ENCODE results near the gene TRAM2.

TRAM2 gene

DNA sequence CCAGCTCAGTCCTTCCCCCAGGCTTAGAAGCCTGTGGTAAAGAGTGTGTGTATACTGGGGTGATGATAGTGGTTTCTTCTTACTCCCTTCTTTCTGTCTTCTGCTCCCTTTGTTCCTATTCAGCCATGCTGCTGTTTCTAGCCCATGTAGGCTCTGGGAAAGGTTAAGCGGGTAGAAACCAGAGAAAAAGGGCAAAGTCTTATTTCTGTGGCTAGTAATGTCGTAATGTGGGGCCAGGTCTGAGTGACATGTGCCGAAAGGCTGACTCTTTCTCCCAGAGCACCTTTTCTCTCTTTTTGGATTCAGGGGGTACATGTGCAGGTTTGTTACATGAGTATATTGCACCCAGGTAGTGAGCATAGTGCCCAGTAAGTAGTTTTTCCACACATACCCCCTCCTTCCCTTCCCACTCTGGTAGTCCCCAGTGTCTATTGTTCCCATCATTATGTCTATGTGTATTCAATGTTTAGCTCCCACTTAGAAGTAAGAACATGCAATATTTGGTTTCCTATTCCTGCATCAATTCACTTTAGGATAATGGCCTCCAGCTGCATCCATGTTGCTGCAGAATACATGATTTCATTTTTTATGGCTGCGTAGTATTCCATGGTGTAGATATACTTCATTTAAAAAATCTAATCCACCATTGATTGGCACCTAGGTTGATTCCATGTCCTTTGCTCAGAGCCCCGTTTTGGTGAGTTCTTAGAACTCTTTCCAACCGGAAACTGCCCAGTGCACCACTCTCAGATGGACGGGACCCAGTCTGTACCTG, 82.4 kb downstream of the TRAM2 start:
- no peak for TF ChIP-seq TAF1 (IDR thresholded peaks at IDR 0.05; ENCODE audit: low read depth)
- TF ChIP-seq, protein P1, sequence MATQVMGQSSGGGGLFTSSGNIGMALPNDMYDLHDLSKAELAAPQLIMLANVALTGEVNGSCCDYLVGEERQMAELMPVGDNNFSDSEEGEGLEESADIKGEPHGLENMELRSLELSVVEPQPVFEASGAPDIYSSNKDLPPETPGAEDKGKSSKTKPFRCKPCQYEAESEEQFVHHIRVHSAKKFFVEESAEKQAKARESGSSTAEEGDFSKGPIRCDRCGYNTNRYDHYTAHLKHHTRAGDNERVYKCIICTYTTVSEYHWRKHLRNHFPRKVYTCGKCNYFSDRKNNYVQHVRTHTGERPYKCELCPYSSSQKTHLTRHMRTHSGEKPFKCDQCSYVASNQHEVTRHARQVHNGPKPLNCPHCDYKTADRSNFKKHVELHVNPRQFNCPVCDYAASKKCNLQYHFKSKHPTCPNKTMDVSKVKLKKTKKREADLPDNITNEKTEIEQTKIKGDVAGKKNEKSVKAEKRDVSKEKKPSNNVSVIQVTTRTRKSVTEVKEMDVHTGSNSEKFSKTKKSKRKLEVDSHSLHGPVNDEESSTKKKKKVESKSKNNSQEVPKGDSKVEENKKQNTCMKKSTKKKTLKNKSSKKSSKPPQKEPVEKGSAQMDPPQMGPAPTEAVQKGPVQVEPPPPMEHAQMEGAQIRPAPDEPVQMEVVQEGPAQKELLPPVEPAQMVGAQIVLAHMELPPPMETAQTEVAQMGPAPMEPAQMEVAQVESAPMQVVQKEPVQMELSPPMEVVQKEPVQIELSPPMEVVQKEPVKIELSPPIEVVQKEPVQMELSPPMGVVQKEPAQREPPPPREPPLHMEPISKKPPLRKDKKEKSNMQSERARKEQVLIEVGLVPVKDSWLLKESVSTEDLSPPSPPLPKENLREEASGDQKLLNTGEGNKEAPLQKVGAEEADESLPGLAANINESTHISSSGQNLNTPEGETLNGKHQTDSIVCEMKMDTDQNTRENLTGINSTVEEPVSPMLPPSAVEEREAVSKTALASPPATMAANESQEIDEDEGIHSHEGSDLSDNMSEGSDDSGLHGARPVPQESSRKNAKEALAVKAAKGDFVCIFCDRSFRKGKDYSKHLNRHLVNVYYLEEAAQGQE (IDR thresholded peaks at IDR 0.05; ENCODE audit: low read depth) = no peak
- no peak for TF ChIP-seq EP300 (IDR thresholded peaks at IDR 0.05; ENCODE audit: borderline replicate concordance)
- TF ChIP-seq RAD21 (IDR thresholded peaks at IDR 0.05; ENCODE audit: low read depth) = no peak
- TF ChIP-seq, protein P2, sequence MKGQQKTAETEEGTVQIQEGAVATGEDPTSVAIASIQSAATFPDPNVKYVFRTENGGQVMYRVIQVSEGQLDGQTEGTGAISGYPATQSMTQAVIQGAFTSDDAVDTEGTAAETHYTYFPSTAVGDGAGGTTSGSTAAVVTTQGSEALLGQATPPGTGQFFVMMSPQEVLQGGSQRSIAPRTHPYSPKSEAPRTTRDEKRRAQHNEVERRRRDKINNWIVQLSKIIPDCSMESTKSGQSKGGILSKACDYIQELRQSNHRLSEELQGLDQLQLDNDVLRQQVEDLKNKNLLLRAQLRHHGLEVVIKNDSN (IDR thresholded peaks at IDR 0.05) = no peak
- TF ChIP-seq EGR1 (IDR thresholded peaks at IDR 0.05) = no peak
- TF ChIP-seq NFIC (IDR thresholded peaks at IDR 0.05) = no peak
- no peak for TF ChIP-seq CEBPB (IDR thresholded peaks at IDR 0.05)
- TF ChIP-seq YY1 (IDR thresholded peaks at IDR 0.05; ENCODE audit: low read depth) = no peak
- no peak for TF ChIP-seq FOXM1 (IDR thresholded peaks at IDR 0.05; ENCODE audit: borderline replicate concordance, low read depth)
- TF ChIP-seq, protein P3, sequence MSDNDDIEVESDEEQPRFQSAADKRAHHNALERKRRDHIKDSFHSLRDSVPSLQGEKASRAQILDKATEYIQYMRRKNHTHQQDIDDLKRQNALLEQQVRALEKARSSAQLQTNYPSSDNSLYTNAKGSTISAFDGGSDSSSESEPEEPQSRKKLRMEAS (IDR thresholded peaks at IDR 0.05) = no peak
- TF ChIP-seq ZBTB7A (IDR thresholded peaks at IDR 0.05; ENCODE audit: low read depth) = no peak
- TF ChIP-seq CREB1 (IDR thresholded peaks at IDR 0.05; ENCODE audit: low read depth) = no peak
- no peak for TF ChIP-seq TEAD4 (IDR thresholded peaks at IDR 0.05)
- TF ChIP-seq TCF12 (IDR thresholded peaks at IDR 0.05; ENCODE audit: low read depth) = no peak

DNA sequence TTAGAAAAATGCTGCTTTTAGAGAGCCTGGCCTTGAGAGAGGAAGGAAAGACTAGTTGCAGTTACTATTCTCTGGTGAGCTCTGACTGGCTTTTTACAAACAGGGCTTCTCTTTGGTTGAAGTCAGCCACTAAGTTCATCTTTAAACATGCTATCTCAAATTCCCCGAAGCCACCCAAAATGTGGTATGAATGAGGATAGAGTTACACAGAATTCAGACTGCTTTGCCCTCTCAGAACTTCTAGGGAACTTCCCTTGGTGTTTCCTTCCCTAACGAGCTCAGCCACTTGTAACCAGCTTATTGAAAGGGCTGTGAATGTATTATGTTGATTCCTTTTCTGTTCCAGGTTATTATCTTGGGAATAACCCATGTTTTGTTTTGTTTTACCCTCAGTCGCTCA, 83.2 kb downstream of the TRAM2 start:
- no peak for TF ChIP-seq NFIC (IDR thresholded peaks at IDR 0.05)
- no peak for TF ChIP-seq EP300 (IDR thresholded peaks at IDR 0.05; ENCODE audit: borderline replicate concordance)
- TF ChIP-seq, protein P3 (IDR thresholded peaks at IDR 0.05) = no peak
- TF ChIP-seq ZBTB7A (IDR thresholded peaks at IDR 0.05; ENCODE audit: low read depth) = no peak
- no peak for TF ChIP-seq TEAD4 (IDR thresholded peaks at IDR 0.05)
- no peak for TF ChIP-seq YY1 (IDR thresholded peaks at IDR 0.05; ENCODE audit: low read depth)
- TF ChIP-seq EGR1 (IDR thresholded peaks at IDR 0.05) = no peak
- no peak for TF ChIP-seq TCF12 (IDR thresholded peaks at IDR 0.05; ENCODE audit: low read depth)
- TF ChIP-seq, protein P2 (IDR thresholded peaks at IDR 0.05) = no peak
- TF ChIP-seq, protein P1 (IDR thresholded peaks at IDR 0.05; ENCODE audit: low read depth) = no peak
- no peak for TF ChIP-seq TAF1 (IDR thresholded peaks at IDR 0.05; ENCODE audit: low read depth)
- no peak for TF ChIP-seq CEBPB (IDR thresholded peaks at IDR 0.05)
- TF ChIP-seq CREB1 (IDR thresholded peaks at IDR 0.05; ENCODE audit: low read depth) = no peak
- no peak for TF ChIP-seq RAD21 (IDR thresholded peaks at IDR 0.05; ENCODE audit: low read depth)
- no peak for TF ChIP-seq FOXM1 (IDR thresholded peaks at IDR 0.05; ENCODE audit: borderline replicate concordance, low read depth)

DNA sequence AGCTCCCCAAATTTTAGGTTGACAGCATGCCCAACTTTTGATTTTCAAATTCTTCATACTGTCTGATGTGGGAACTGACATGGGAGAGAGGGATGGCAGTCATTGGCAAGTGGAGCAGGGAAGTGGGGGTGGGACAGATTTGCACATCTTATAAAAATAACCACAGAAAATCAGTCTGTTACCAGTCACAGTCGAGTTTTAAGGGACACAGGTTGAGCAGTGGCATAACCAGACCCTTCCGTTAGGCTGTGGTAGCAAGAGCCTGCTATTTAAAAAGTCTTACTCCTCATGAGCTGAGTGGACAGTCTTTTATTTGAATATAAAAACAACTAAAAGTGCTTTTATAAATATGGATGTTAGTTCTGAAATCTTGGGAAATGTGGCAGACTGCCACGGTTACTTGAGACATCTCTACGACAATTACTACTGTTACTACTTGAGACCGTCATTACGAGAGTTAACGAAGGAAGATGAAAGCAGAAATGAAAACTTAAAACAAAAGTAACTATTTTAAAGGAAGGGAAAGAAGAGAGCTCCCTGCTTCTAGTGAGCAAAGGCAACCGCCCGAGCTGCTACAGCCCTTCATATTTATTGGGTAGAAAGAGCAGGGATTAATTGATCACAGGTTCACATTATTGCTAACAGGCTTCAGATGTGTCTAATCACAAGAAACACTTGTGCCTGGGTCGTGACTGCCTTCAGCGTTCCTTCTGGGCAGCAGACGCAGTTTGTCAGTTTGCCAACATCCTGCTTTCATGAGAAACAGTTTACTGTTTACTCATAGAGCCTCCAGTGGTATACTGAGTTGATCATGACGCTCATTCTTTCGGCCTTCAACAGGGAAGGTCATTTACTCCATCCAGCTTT, 85.4 kb downstream of the TRAM2 start:
- TF ChIP-seq, protein P2 (IDR thresholded peaks at IDR 0.05) = no peak
- TF ChIP-seq EP300 (IDR thresholded peaks at IDR 0.05; ENCODE audit: borderline replicate concordance) (no peak), ZBTB7A (IDR thresholded peaks at IDR 0.05; ENCODE audit: low read depth) (no peak), YY1 (IDR thresholded peaks at IDR 0.05; ENCODE audit: low read depth) (no peak), NFIC (IDR thresholded peaks at IDR 0.05) (no peak), TAF1 (IDR thresholded peaks at IDR 0.05; ENCODE audit: low read depth) (no peak), TEAD4 (IDR thresholded peaks at IDR 0.05) (no peak), CEBPB (IDR thresholded peaks at IDR 0.05) (no peak), RAD21 (IDR thresholded peaks at IDR 0.05; ENCODE audit: low read depth) (no peak), CREB1 (IDR thresholded peaks at IDR 0.05; ENCODE audit: low read depth) (no peak), TCF12 (IDR thresholded peaks at IDR 0.05; ENCODE audit: low read depth) (no peak), FOXM1 (IDR thresholded peaks at IDR 0.05; ENCODE audit: borderline replicate concordance, low read depth) (no peak), EGR1 (IDR thresholded peaks at IDR 0.05) (no peak)
- TF ChIP-seq, protein P1 (IDR thresholded peaks at IDR 0.05; ENCODE audit: low read depth) = no peak
- TF ChIP-seq, protein P3 (IDR thresholded peaks at IDR 0.05) = no peak

Data from Ishikawa (cell line).